Mucosa of gallbladder (tissue), 1 donor: Measurements from ENCODE around the gene TBC1D24. TPM values are rescaled to one million over a fixed set of nuclear protein-coding genes. Genes with fewer than 3 reads are reported as not detected.

Experiments
- DNase-seq: peaks from one replicate; pipeline ENCODE4 v3.0.0-alpha.2; 2020; ENCODE audit warnings: low spot score
- total RNA-seq: library from RNA; stranded (reverse); gene quantifications from one replicate; pipeline ENCODE4 v1.2.1, GENCODE V29; 2021
- donor health status: DM: no; HTN: no; CAD: no.

TBC1D24 gene
- total RNA-seq, 1 donor from 2014 or later = 20.6 TPM

GRCh38 chr16:2482708-2483534 is 8.0 kb downstream of the TBC1D24 start:
- peak; percentile 50 for DNase-seq

GRCh38 chr16:2483939-2484897 is 9.3 kb downstream of the TBC1D24 start:
- no peak for DNase-seq

GRCh38 chr16:2484898-2485508 is 10.1 kb downstream of the TBC1D24 start:
- no peak for DNase-seq

GRCh38 chr16:2485811-2486507 is 11.0 kb downstream of the TBC1D24 start:
- no peak for DNase-seq

GRCh38 chr16:2486645-2487516 is 12.0 kb downstream of the TBC1D24 start:
- peak; percentile 64 for DNase-seq

- no peak for DNase-seq
Observed at GRCh38 chr16:2487517-2487842, 12.6 kb downstream of the TBC1D24 start.

- DNase-seq = no peak
Observed at GRCh38 chr16:2487903-2488531, 13.1 kb downstream of the TBC1D24 start.

- no peak for DNase-seq
Observed at GRCh38 chr16:2489581-2489980, 14.7 kb downstream of the TBC1D24 start.

GRCh38 chr16:2490190-2491105 is 15.5 kb downstream of the TBC1D24 start:
- no peak for DNase-seq

- no peak for DNase-seq
Observed at GRCh38 chr16:2492292-2492691, 17.4 kb downstream of the TBC1D24 start.

- DNase-seq = no peak
Observed at GRCh38 chr16:2493605-2494004, 18.7 kb downstream of the TBC1D24 start.

GRCh38 chr16:2494616-2495015 is 19.7 kb downstream of the TBC1D24 start:
- DNase-seq = no peak

GRCh38 chr16:2495041-2495440 is 20.1 kb downstream of the TBC1D24 start:
- no peak for DNase-seq

GRCh38 chr16:2496223-2497115 is 21.5 kb downstream of the TBC1D24 start:
- no peak for DNase-seq

- no peak for DNase-seq
Observed at GRCh38 chr16:2497116-2497630, 22.2 kb downstream of the TBC1D24 start.

GRCh38 chr16:2497695-2498484 is 23.0 kb downstream of the TBC1D24 start:
- no peak for DNase-seq
